ENCODE measurements around the gene ACOX3.

ACOX3 gene

DNA sequence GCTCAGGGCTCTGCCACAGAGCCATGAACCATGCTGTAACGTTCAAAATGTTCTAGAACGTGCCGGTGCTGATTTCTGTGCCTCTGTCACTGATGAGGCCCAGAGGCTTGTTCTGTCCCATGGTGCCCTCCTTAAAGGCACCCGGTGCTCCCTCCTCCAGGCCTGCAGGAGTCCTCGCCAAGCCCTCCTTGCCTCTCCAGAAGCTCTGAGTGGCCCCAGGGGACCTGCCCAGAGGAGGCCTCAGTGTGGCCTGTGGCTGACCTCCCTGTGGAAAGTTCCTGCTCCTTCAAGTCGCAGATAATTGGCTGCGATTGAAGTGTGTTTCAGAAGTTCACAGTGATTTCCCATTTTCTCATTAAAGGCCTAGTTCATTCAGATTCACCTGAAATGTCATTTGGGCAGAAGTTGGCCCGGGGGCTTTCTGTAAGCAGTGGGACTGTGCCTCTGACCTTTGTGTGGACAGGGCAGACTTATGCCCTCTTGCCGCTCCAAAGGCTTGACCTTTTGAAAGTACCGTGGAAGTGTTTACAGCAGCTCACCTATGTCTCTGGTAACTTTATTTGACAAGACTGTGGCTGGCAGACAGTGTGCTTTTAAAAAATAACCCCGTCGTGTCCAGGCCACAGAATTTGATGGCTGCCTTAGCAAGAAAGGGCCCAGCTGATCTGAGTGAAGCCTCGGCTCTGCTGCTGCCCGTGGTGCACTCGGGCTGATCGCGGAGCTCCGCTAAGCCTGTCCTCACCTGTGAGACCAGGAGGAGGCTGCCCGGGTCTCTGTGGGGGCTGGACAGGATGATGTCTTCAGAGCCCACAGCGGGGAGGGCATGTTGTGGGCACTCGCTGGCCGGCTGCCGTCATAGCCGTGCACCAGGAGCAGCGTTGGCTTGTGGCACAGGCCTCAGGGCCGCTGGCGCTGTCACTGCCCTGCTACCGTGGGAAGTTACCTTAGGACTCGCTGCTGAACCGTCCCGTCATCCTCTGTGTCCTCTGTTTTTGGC lies 25.4 kb upstream of the ACOX3 start:
- TF ChIP-seq ZFX (IDR thresholded peaks at IDR 0.05) (no peak), CTCF (conservative IDR thresholded peaks at IDR 0.05) (no peak)
- H3K27ac ChIP-seq: no peak overlapping the region

DNA sequence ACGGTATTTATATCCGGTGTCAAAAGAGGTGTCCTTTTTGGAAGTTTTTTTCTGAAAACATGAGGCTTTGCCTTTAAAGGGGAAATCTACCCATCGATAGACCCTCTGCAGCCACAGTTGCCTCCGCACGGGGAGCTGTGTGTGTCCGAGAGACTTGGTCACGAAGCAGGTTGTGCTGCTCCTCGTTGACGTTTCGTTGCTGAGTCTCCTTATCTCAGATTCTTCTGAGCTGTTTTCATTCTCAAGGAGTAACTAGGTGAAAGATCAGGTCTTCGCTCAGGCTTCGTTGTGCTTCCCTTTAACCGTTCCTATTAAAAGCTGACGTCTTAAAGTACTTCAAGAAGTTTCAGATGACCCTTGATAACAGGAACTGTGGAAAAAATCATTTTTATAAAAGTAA lies 23.9 kb upstream of the ACOX3 start:
- no peak for TF ChIP-seq ZFX (IDR thresholded peaks at IDR 0.05)
- no peak for TF ChIP-seq CTCF (conservative IDR thresholded peaks at IDR 0.05)
- no peak overlapping the region for H3K27ac ChIP-seq

GRCh38 chr4:8463811-8464210 lies 23.3 kb upstream of the ACOX3 start:
- H3K27ac ChIP-seq: no peak overlapping the region
- no peak for TF ChIP-seq ZFX (IDR thresholded peaks at IDR 0.05)
- no peak for TF ChIP-seq CTCF (conservative IDR thresholded peaks at IDR 0.05)

- TF ChIP-seq ZFX (IDR thresholded peaks at IDR 0.05) (no peak), CTCF (conservative IDR thresholded peaks at IDR 0.05) (no peak)
- no peak overlapping the region for H3K27ac ChIP-seq
Measured at GRCh38 chr4:8461616-8462015, 21.1 kb upstream of the ACOX3 start.

GRCh38 chr4:8461086-8461485 lies 20.6 kb upstream of the ACOX3 start:
- TF ChIP-seq CTCF (conservative IDR thresholded peaks at IDR 0.05) (no peak), ZFX (IDR thresholded peaks at IDR 0.05) (no peak)
- H3K27ac ChIP-seq: no peak overlapping the region

- no peak overlapping the region for H3K27ac ChIP-seq
- TF ChIP-seq ZFX (IDR thresholded peaks at IDR 0.05) (no peak), CTCF (conservative IDR thresholded peaks at IDR 0.05) (no peak)
Measured at GRCh38 chr4:8459867-8460445, 19.4 kb upstream of the ACOX3 start.

- H3K27ac ChIP-seq: no peak overlapping the region
- TF ChIP-seq CTCF (conservative IDR thresholded peaks at IDR 0.05) (no peak), ZFX (IDR thresholded peaks at IDR 0.05) (no peak)
Measured at GRCh38 chr4:8457646-8458252, 17.2 kb upstream of the ACOX3 start.
